GM21723 (cell line): ENCODE results near the gene PRDM12.
"Not testable (repeated sequence)": the region's sequence is repeated elsewhere in the genome, so short reads cannot be mapped to it uniquely, and the experiment has no call there.

ENCODE experiments used
- ATAC-seq: cut with Tn5 transposase; IDR thresholded peaks from one replicate; pipeline ENCODE4 v1.9.1; 2021; ENCODE audit warnings: mild to moderate bottlenecking, moderate library complexity; ENCODE audit not compliant: unreplicated experiment

Gene PRDM12

DNA sequence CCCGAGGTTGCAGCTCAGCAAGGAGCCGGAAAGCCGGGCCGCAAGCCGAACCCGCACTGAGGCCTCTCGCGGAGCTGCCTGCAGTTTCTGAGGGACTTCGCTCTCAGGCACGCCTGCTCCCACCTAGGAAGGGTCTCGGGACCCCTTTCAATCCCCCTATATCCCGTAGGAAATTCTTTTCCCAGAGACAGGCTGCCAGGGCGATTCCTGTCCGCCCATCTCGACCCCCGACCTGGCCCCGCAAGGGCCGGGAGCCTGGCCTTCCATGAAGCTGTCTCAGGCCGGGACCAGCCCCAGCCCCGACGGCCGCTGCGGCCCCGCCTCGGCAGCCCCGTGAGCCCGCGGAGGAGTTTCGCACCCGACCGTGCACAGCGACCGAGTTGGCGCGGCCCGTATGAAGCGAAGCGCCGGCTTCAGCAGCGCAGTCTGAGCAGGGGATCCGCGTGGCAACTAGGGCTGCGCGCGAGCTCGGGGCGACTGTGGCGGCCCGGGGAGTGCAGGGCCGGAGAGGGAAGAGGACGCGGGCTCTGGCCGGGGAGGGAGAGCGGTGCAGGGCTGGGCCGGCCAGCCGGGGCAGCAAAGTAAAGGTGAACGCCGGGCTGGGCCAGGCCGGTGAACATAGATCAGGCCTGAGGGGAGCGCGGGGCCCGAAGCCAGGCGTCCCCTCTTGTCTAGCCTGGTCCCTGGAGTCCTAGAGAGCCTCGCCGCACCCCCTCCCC is 977 bp upstream of the PRDM12 start:
- no peak for ATAC-seq

DNA sequence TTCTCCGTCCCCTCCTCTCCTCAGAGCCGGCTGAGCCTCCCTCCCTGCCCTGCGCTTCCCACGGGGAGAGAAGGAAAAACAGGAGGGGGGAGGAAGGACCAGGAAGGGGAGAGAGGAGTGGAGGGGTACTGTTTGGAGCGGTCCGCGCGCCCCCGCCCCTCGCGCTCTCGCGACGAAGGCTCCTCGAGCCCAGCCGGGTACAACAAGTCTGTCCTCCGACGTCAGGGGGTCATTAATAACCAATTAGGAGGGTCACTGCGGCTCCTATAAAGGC is 480 bp upstream of the PRDM12 start:
- no peak for ATAC-seq

DNA sequence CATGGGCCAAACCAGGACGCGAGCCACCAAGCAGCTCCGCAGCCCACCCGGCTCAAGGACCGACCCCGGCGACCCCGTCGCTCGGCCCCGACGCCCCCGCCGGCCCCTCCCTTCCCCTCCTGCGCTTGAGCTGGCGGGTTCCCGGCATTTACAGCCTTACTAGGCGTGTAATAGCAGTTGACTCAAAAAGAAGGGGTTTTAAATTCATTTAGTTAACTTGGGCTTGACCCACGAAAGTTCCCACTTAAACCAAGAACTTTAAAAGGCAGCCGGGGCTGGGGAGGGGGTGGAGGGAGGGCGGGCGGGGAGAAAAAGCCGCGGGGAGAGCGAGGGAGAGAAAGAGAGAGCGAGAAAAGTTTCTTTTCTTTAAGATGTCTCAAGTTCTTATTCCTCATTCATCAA is 636 bp downstream of the PRDM12 start:
- no peak for ATAC-seq

DNA sequence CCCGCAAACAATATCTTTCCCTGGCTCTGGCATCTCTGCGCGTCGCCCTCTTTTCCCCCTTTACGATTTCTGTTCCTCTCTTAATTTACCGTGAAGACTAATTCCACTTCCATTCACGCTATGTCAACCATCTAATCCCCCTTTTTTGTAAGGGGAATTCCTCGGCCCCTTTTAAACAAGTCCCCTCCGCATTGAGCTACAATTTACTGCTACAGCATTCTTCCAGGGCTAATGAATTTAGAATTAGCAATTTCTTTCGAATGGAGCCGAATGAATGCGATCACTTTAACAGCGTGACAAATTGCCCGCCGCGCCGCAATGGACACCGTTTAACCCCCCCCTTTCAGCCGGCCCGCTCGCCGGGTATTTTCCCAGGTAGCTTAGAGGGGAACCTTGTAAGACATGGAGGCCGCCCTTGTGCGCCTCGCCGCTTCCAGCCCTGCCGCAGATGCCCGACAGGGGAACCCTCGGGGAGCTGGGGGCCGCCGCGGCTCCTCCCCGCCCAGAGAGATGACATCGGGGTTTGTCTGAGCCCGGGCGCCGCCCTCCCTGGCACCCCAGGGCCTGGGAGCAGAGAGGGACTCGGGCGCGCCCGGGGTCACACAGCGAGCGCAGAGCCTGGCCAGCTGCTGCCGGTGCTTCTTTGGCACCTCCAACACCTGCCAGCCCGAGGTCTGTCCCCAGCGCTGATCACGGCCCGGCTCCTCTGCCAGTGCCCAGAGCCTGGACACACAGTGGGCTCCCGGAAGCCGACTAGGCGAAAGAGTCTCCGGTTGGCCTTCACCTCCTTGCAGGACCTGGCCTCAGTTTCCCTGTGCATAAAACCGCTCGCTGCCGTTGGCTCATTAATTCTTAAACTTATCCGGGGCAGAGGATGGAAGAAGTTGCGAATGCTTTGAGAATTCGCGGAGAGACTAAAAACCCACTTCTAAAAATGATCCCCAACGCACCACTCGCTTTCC is 1.3 kb downstream of the PRDM12 start:
- no peak for ATAC-seq

DNA sequence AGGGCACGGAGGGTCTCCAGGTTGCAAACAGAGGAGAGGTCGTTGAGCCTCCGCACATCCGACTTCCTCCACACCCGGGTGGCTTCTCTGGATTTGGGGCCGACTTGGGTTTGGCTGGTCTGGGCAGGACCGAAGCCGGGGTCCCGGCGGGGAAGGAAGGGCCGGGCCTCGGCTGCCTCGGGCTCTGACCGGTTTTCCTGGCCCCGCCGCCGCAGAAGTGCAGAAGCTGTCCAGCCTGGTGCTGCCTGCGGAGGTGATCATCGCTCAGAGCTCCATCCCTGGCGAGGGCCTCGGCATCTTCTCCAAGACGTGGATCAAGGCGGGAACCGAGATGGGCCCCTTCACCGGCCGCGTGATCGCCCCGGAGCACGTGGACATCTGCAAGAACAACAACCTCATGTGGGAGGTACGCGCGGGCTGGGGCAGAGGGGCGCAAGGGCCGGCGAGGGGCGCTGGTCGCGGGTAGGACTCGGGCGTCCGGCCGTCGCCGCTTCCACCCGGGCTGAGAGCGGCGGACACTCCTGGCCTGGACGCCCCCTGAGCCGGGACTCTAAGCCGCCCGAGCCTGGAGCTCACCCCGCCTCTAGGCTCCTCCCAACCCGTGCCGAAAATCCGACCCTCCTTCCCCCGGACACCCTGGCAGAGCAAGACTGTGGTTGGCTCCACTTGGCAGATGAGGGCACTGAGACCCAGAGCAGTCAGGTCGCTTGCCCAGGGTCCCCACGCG is 2.2 kb downstream of the PRDM12 start:
- ATAC-seq: no peak

DNA sequence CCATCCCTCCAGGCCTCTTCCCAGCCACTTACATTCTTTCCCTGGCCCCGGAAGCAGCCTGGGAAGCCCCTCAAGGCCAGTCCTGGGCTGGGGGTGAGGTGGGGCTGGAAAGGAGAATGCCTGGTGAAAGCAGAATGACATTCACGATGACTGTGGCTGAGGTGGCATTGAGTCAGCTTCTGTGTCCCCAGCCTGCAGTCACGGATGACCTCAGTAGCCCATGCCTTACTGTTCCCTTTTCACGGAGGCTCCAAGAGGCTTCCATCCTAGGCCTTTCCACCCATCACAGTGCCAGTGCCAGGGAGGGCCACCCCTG is 2.7 kb downstream of the PRDM12 start:
- ATAC-seq: no peak

DNA sequence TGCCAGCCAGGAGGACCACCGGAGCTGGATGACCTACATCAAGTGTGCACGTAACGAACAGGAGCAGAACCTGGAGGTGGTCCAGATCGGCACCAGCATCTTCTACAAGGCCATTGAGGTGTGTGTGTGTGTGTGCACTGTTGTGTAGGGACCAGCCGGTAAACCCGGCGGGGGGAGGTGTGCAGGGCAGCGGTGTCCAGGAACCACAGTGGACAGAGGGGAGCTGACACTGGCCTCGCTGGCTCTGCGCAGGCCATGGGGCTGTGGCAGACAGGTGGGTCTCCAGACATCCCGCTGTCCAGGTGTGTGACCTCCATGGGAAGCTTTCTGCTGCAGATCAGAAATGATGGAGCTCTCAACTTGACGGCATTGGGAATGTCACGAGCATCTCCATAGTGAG is 3.8 kb downstream of the PRDM12 start:
- no peak for ATAC-seq

DNA sequence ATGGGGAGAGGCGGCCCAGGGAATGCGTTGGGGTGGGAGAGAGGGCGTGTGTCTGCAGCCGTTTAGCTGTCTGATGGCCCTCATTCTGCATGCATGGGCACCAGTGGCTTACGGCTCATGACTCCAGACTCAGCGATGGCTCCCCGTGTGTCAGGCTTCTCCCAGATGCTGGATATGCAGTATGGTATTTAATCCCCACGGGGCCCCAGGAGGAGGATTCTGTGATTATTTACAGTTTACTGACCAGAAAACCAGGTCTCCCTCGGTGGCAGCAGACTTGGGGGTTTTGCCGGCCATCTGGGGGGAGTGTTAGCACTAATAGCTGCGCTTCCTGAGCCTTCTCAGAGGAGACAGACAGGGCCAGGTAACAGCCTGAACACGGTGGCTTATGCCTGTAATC is 4.3 kb downstream of the PRDM12 start:
- ATAC-seq: no peak

DNA sequence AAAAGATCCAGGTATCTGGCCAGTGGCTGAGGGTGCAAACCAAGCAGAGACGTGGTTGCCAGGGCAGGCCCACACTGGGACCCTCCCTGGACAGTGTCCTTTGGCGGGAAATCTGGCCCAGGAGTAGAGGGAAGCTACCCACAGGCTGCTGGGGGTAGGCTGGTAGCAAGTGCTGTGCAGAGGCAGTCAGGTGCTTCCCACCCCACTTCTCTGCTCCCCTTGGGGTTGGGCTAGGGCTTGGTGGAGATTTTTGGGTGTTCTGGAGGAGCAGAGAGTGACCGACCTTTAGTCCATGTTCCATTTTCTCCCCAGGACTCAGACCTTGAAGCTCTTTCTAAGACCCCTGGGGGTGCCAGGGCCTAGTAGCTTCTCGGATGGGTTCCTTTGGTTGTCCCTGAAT is 5.6 kb downstream of the PRDM12 start:
- ATAC-seq: no peak

DNA sequence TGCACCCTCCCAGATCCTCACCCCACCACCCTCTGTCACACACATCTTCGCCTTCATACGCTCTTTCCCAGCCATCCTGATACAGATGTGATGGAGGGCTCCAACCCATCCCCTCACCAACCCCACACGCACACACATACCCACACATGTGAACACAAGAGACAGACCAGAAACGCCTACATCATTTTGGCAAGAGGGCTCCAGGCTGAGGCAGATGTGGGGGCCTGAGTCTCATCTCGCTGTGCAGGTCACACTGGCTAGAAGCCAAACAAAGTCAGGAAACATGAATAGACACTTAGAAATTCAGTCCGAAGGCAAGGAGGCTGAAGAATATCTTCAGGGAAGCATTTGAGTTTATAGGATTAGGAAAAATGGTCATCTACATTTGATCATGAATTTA is 6.2 kb downstream of the PRDM12 start:
- no peak for ATAC-seq

DNA sequence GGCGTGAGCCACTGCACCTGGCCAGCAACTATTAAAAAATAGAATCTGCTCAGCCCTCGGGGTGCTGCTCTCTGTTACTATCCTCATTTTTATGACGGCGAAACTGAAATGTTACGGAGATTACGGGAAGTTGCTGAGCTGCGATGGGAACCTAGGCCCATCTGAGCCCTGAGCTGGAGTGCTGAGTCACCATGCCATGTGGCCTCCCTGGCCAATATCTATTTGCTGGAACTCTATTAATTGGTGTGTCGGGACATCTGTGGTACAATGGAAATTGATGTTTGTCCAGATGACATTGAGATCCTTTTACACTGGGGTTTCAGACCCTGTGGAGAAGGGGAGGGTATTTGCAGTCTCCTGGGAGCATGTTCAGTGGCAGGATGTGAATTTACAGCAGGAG is 8.1 kb downstream of the PRDM12 start:
- ATAC-seq: no peak

DNA sequence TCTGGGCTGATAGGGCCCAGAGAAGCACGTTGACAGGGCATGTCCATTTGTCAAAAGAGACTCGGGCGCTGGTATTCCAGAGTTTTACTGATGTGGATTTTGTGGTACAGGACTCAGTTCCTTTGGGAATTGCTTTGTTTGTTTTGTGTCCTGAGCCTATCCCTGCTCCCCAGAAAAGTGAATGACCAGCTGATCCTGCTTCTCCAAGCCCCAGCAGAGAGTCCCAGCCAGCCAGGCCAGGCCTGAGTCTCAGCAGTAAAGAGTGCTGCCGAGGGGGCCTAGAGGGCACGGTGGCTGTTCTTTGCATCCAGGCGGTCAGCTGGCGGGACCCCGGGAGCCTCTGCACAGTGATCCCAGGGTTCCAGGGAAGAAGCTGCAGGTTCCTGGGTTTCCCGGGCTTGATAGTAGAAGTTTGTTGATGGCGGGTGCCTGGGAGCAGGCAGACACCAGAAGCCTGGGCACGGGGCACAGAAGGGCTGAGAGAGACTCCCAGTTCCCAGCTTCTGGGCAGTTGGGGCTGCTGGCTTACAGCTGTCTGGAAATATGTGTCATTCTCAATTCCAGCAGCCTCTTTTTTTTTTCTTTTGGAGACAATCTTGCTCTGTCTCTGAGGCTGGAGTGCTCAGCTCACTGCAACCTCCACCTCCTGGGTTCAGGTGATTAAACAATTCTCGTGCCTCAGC is 8.7 kb downstream of the PRDM12 start:
- no peak for ATAC-seq

DNA sequence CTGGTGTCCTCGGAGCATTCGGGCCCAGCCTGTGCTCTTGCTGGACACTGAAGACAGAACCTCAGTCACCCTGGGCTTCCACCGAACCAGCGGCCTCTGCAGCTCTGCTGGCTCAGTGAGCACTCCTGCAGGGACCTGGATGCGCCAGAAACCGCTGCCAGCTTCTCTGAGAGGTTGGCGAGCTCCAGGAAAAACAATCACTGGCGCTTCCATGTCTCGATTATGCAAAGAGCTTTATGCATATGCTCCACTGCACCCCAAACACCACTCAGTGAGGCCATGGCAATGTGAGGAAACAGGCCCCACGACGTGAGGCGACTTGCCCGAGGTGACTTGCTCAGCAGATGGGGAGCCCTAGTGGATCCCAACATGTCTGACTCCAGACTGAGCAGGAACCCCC is 11.0 kb downstream of the PRDM12 start:
- ATAC-seq: no peak

DNA sequence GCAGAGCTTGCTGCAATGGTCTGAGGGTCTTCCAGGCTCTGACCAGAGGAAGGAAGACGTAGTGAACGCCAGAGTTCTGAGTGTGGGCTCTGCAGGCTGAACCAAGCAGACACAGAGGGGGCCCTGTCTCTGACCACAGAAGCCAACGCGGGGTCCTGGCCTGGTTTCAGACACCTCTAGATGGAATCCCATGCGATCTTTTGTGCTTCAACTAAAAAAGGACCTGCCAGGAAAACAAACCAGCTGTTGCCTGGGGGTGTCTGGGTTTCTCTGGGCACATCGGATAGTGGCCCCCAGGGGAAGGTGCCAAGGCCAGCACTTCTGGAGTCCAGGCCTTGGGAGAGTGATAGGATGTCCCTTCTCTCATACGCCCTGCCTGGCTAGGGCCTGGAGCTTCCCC is 12.9 kb downstream of the PRDM12 start:
- no peak for ATAC-seq

DNA sequence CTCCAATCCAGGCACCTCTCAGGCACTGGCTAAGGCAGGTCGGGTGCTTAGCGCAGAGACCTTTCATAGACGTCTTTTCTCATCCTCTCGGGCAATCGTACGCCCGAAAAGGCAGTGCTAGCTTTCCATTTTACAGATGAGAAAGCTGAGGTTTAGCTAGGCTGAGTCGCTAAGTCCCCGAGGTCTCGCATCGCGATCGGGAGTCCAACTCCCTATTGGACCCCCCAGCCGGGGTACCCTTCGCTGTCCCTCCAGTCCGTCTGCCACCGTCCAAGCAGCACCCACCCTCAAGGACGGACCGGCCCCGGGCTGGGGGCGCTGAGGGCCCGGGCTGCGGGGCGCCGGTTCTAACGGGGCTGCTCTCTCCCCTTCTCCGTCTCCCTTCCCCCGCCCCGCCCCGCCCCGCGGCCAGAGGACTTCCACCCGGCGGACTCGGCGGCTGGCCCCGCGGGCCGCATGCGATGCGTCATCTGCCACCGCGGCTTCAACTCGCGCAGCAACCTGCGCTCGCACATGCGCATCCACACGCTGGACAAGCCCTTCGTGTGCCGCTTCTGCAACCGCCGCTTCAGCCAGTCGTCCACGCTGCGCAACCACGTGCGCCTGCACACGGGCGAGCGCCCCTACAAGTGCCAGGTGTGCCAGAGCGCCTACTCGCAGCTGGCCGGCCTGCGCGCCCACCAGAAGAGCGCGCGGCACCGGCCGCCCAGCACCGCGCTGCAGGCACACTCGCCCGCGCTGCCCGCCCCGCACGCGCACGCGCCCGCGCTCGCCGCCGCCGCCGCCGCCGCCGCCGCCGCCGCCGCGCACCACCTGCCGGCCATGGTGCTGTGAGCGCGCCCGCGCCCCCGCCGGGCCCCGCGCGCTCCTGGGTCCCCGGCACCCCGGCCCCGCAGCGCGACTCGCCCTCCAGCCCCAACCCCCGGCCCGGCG is 16.7 kb downstream of the PRDM12 start:
- no peak for ATAC-seq

DNA sequence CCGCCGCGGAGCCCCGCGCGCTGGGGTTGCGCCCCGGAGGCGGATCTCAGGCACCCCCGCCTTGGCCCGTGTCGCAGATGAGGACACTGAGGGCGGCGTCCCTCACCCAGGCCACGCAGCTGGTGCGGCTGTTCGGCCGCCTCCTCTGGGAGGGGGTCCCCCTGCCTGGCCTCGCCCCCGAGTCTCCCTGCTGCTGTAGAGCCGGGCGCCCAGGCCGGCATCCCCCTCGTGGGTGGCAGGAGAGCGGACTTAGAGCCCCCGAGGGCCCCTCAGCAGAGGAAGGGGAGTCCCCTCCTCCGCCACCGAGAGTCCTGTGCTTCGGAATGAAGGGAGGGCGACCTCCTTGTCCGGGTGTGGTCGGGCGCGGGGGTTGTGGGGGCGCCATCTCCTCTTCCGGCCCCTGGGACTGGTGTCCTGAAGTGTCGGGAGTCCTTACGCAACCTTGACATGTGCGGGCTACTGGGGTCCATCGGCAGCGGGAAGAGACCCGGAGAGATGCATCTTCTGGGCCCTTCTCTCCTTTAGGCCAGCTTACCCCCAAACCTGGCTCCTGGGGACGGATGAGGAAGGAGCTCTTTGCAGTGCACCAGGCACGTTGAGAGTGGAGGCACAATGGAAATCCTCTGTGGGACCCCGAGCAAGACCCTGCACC is 17.5 kb downstream of the PRDM12 start:
- ATAC-seq: no peak

DNA sequence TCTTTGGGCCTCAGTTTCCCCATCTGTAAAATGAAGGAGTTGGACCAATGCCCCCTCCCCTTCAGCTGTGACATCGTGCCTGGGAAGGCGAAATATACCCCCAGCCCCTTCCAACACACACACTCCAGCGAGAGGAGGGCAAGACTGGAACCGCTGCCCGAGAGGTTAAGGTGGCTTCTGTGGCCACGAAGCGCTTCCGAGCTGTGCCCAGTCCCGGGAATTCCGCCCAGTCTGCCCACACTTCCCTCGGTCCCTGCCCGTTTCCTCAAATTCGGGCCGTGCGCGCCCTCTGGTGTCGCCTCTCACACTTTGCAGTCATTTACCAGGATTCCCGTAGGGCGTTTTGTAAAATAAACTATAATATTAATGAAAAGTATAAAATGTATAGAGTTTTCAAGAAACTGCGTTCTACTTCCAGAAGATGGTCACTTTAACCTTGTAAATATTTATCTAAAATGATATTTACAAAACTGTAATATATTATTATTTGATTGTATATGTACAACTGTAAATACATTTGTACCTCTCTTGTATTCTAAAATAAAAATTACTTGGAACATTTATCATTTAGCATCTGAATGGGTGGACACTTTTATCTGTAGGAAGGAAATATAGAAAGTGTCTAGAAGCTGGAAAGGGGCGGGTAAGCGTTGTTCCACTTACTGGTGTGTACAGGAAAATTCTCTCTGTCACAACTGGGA is 18.2 kb downstream of the PRDM12 start:
- ATAC-seq: no peak

DNA sequence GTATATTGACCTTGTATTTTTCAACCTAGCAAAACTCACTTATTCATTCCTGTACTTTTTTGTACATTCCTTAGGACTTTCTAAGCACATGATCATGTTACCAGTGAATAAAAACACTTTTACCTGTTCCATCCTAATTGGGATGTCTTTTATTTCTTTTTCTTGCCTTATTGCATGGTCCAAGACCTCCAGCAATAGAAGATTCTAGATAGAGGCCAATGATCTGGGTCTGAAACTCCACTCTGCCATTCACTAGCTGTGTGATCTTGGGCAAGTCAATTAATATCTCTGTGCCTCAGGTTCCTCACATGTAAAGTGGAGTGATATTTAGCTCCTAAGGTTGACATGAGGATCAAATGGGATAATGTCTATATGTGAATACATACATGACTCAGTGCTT is 20.7 kb downstream of the PRDM12 start:
- no peak for ATAC-seq

DNA sequence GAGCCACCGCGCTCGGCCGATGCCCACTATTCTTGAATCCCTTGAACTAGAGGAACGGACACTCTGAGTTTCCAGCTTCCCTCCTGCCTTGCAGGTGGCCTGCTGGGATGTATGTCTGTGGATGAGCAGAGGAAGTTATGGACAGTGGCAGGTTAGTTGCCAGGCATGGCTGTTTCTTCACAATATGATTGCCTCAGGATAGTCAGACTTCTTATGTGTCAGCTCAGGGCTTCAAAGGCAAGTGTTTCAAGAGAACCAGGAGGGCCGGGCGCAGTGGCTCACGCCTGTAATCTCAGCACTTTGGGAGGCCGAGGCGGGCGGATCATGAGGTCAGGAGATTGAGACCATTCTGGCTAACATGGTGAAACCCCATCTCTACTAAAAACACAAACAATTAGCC is 21.6 kb downstream of the PRDM12 start:
- not testable (repeated sequence) for ATAC-seq
